Naive thymus-derived CD8-positive, alpha-beta T cell (primary cell): ENCODE data around the gene ZNF469. TPM values are rescaled to one million over a fixed set of nuclear protein-coding genes. Genes with fewer than 3 reads are reported as not detected.
"Not testable (repeated sequence)": the region's sequence is repeated elsewhere in the genome, so short reads cannot be mapped to it uniquely, and the experiment has no call there.

ENCODE experiments used
- ATAC-seq, 2 donors: fragments of 150-1000 bp; cut with Tn5 transposase in 1 of 2; sonication (Bioruptor Pico), chemical (Tn5 transposase) in 1 of 2; 1 replicate in 1 of 2; 2 replicates in 1 of 2; pipeline ENCODE4 v1.10.0; 2021; ENCODE audit warnings: mild to moderate bottlenecking in 2 of 2, moderate library complexity in 2 of 2
- POLR2A ChIA-PET: fragments of 350-600 bp; sonication (Branson Sonifier 250); formaldehyde crosslinking; loops from one replicate; lab custom pipeline; 2021; ENCODE audit warnings: antibody characterized with exemption; lab: Charles Lee
- DNase-seq, 10 donors: peaks; one replicate each; pipeline versions ENCODE4 v3.0.0 to v3.0.0-alpha.2; 2020 to 2022
- H3K27ac Mint-ChIP-seq, 10 donors: one replicate each; pipeline ENCODE4 v1.8.0; 2020 to 2022; ENCODE audit warnings: mild to moderate bottlenecking in 10 of 10, mixed read lengths in 10 of 10, moderate library complexity in 4 of 10, inconsistent platforms in 1 of 10
- H3K27me3 Mint-ChIP-seq, 5 donors: one replicate each; pipeline ENCODE4 v1.8.0; 2021 to 2022; ENCODE audit warnings: mixed read lengths in 5 of 5
- H3K36me3 Mint-ChIP-seq, 3 donors: one replicate each; pipeline ENCODE4 v1.8.0; 2020 to 2022; ENCODE audit warnings: mixed read lengths in 3 of 3, mild to moderate bottlenecking in 2 of 3, inconsistent platforms in 1 of 3
- H3K4me1 Mint-ChIP-seq, 4 donors: one replicate each; pipeline ENCODE4 v1.8.0; 2021 to 2022; ENCODE audit warnings: mixed read lengths in 4 of 4
- H3K4me3 Mint-ChIP-seq, 10 donors: one replicate each; pipeline ENCODE4 v1.8.0; 2020 to 2022; ENCODE audit warnings: mild to moderate bottlenecking in 10 of 10, mixed read lengths in 10 of 10, moderate library complexity in 6 of 10, inconsistent platforms in 1 of 10
- H3K9me3 Mint-ChIP-seq, 9 donors: one replicate each; pipeline ENCODE4 v1.8.0; 2020 to 2022; ENCODE audit warnings: mixed read lengths in 9 of 9, mild to moderate bottlenecking in 3 of 9, inconsistent platforms in 1 of 9, moderate library complexity in 1 of 9
- polyA plus RNA-seq, 3 donors: library from polyadenylated mRNA; unstranded; fragments of 300-500 nt; fragmentation: Illumina TruSeq; gene quantifications; one replicate each; pipeline ENCODE4 v1.2.3, GENCODE V29; 2021
- total RNA-seq, 8 experiments: library from RNA in 2 of 8; stranded (reverse) in 2 of 8; gene quantifications; one replicate each; pipeline ENCODE4 v1.2.3 and lab custom pipeline; 2021 to 2026

The ZNF469 gene
- total and polyA plus RNA-seq, 5 experiments from 2014 or later, result 0.01 to 2.1 (median 0.10) TPM

DNA sequence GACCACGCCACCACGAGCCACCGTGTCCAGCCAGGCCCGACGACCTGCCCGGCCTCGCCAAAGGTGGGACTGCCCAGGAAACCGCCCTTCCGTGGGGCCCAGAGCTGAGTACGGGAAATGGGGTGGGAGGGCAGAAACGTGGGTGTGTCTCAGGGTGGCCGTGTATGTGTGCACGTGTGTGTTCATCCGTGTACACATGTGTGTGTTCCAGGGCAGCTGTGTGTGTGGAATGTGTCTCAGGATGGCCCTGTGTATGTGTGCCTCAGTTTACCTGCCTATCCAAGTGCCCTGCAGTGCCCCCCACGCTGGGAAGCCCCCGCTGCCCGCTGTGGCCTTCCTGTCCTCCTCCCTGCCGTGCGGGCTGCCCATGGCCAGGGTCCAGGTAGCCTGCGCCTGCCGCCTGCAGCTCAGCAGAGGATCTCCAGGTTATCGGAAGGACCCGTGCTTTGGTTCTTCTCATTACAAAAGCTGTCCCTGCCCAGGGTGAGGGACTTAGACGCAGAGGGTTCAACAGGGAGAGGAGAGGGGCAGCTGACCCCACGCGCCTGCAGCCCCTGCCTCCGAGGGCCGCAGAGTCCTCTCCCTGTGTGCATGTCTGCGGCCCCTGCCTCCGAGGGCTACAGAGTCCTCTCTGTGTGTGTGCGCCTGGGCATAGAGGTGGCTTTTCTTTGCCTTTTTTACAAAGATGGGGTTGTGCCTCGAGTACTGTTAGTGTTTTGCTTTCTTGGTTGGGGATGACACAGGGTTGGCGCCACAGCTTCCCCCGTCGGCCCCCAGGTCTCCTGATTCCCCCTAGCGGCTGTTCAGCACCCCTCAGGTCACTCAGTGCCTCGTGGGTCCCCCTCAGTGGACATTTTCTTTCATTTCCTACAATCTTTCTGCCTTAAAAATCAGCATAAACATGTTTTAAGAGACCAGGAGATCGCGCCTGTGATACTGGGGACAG is 23.6 kb downstream of the ZNF469 start:
- H3K36me3 Mint-ChIP-seq, result no peaks in the 10 kb centered on the region
- POLR2A ChIA-PET, result no interaction called here
- peak overlapping the region in 2 of 10 donors; percentile 11 to 22 for H3K27ac Mint-ChIP-seq

GRCh38 chr16:88407042-88407420 is 24.3 kb downstream of the ZNF469 start:
- no peaks in the 10 kb centered on the region for H3K9me3 Mint-ChIP-seq
- peaks cover 0 to 8% (median 6%) of the 10 kb centered on the region in 4 donors for H3K4me1 Mint-ChIP-seq
- DNase-seq (no peak), ATAC-seq (no peak)
- POLR2A ChIA-PET, result no interaction called here
- no peak overlapping the region for H3K4me3 Mint-ChIP-seq
- no peaks in the 10 kb centered on the region for H3K36me3 Mint-ChIP-seq
- H3K27me3 Mint-ChIP-seq, result peaks cover 0 to 1% (median 0%) of the 10 kb centered on the region in 5 donors
- H3K27ac Mint-ChIP-seq, result peak overlapping the region in 1 of 10 donors; percentile 22

More for the DNA sequence above, 23.6 kb downstream of the ZNF469 start:
- Mint-ChIP-seq H3K27me3 (peaks cover 0 to 1% (median 0%) of the 10 kb centered on the region in 5 donors), H3K9me3 (no peaks in the 10 kb centered on the region), H3K4me1 (peaks cover 0 to 8% (median 6%) of the 10 kb centered on the region in 4 donors), H3K4me3 (no peak overlapping the region)
- ATAC-seq (no peak), DNase-seq (no peak)

DNA sequence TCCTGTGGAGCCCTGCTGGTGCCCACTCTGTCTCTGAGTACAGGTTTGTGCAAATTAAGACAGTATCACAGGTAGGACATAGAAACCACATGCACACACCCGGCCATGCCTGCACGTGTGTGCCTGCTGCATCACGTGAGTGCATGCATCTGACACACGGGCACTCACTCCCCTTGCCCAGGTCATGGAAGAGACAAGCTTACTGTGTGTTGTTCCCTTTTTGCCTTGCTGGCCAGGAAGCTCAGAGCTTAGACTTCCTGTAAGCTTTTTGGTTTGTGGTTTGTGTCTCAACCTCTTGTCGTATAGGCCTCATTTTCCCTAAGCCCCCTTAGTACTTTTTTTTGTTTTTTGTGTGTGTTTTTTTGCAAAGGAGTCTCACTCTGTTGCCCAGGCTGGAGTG is 25.0 kb downstream of the ZNF469 start:
- ATAC-seq, result no peak
- DNase-seq, result no peak
- no peak overlapping the region for H3K4me3 Mint-ChIP-seq

DNA sequence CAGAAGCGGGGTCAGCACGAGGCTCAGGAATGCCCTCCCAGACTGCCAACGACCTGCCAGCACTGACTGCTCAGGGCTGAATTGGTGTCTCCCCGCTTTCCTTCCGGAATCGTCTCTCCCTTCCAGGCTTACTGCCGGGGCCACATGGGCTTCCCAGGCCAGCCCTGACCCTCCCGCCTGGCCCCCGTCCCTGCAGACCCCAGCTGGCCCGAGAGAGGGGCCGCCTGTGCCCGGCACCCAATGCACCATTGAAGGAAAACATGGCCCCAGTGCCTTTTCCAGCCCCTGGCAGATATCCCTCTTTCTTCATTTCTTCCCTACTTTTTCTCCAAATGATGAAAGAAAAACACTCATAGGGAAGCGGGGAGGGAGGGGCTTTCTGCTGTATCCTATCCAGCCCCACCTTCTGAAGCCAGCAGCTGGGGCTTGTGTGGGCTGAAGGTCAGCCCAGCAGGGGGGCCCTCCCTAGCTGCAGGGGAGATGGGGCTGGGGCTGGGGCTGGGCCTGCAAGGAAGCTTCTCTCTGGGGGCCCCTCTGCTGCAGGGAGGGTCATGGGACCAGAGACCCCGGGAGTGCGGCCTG is 25.9 kb downstream of the ZNF469 start:
- H3K9me3 Mint-ChIP-seq, result no peaks in the 10 kb centered on the region
- no peak for ATAC-seq
- H3K27me3 Mint-ChIP-seq, result peaks cover 0 to 2% (median 0%) of the 10 kb centered on the region in 5 donors
- no peak overlapping the region for H3K27ac Mint-ChIP-seq
- DNase-seq, result no peak
- H3K4me3 Mint-ChIP-seq, result no peak overlapping the region
- H3K4me1 Mint-ChIP-seq, result peaks cover 0 to 8% (median 6%) of the 10 kb centered on the region in 4 donors
- POLR2A ChIA-PET, result no interaction called here
- H3K36me3 Mint-ChIP-seq, result no peaks in the 10 kb centered on the region

More for the DNA sequence above, 25.0 kb downstream of the ZNF469 start:
- Mint-ChIP-seq H3K27me3 (peaks cover 0 to 1% (median 0%) of the 10 kb centered on the region in 5 donors), H3K27ac (peak overlapping the region in 5 of 10 donors; percentile 19 to 71 (median 65)), H3K9me3 (no peaks in the 10 kb centered on the region), H3K4me1 (peaks cover 0 to 8% (median 6%) of the 10 kb centered on the region in 4 donors), H3K36me3 (no peaks in the 10 kb centered on the region)
- POLR2A ChIA-PET, result no interaction called here

DNA sequence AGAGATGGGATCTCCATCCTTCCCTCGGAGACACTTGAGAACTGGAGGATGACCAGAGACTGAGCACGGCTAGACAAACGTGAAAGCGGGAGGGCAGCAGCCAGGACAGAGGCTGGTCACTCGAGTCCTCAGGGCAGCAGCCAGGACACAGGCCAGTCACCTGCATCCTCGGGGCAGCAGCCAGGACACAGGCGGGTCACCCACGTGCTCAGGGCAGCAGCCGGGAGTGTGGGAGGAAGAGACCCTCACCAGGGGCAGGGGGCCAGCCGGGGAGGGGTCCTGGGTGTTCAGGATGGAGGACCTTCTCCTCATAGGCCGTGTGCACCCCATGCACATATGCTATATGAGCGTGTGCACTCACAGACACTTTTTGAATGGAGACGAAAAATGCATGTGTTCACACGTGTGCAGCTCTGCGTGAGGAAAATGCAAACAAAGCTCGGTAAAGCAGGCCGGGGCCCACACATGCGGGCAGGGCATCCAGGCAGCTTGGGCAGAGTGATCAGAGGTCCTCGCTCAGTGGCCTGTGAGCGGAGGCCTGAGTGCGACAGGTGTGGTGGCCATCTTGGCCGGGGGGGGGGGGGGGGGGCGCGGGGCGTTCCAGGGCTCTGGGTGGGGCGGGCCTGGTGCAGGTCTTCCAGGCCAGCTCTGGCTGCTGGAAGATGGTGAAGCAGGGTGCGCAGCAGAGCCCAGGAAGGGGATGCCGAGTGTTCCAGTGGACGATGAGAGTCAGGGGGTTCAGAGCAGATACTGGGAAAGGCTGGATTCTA is 26.7 kb downstream of the ZNF469 start:
- Mint-ChIP-seq H3K4me1 (peaks cover 0 to 8% (median 6%) of the 10 kb centered on the region in 4 donors), H3K9me3 (no peaks in the 10 kb centered on the region), H3K27me3 (peaks cover 0 to 2% (median 0%) of the 10 kb centered on the region in 5 donors), H3K36me3 (no peaks in the 10 kb centered on the region), H3K27ac (peak overlapping the region in 1 of 10 donors; percentile 58), H3K4me3 (no peak overlapping the region)
- POLR2A ChIA-PET, result no interaction called here
- no peak for DNase-seq
- no peak for ATAC-seq

GRCh38 chr16:88410297-88410968 is 27.7 kb downstream of the ZNF469 start:
- ATAC-seq, H3K9me3 Mint-ChIP-seq, DNase-seq, H3K27me3 Mint-ChIP-seq, H3K4me3 Mint-ChIP-seq, POLR2A ChIA-PET, H3K36me3 Mint-ChIP-seq, H3K4me1 Mint-ChIP-seq: not testable (repeated sequence)
- peak overlapping the region in 1 of 10 donors; percentile 58 for H3K27ac Mint-ChIP-seq

DNA sequence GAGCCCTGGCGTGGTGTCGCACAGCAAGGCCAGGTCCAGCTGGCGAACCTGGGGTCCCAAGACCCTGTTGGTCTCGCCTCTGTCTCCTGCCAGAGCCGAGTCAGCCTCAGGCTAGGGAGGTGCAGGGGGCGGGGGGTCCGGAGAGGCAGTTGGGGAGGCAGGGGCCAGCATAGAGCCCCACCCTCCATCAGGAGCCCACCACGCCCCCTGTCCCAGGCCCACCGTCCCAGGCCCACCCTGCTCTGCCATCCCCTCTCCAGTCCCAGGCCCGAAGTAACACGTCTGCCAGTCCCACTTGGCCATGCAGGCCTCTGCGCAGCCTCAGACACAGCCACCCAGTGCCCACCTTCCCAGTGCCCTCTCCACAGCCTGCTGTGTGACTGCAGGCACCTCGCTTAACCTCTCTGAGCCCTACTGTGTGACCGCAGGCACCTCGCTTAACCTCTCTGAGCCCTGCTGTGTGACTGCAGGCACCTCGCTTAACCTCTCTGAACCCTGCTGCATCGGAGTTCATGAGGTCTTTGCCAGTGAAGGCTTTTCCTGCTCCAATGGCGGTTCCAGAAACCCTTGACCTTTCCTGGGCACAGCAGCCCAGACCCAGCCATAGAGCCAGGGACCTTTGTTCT is 29.3 kb downstream of the ZNF469 start:
- Mint-ChIP-seq H3K9me3 (no peaks in the 10 kb centered on the region), H3K36me3 (no peaks in the 10 kb centered on the region), H3K4me3 (no peak overlapping the region)

DNA sequence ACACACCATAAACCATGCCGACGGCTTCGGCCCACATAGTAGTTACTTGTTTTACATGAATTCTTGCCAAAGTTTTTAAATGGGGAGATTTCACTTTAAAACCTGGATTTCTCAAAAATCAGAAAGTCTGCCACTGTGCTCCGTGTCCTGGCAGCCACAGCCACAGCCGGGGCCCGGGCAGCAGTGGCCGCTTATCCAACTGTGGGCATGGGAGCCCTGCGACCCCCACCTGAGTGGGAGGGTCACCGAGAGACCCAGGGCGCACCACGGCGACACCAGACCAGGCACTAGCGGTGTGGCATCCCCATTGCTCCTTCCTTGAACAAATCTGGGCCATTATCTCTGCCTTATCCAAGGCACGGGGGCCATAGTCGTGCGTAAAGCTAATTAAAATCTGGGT is 30.0 kb downstream of the ZNF469 start:
- H3K36me3 Mint-ChIP-seq, result no peaks in the 10 kb centered on the region
- H3K9me3 Mint-ChIP-seq, result no peaks in the 10 kb centered on the region
- peaks cover 0 to 9% (median 0%) of the 10 kb centered on the region in 5 donors for H3K27me3 Mint-ChIP-seq
- ATAC-seq (no peak), DNase-seq (no peak)
- H3K4me1 Mint-ChIP-seq, result peaks cover 0 to 6% (median 4%) of the 10 kb centered on the region in 4 donors
- H3K4me3 Mint-ChIP-seq, result no peak overlapping the region
- POLR2A ChIA-PET, result no interaction called here
- H3K27ac Mint-ChIP-seq, result no peak overlapping the region

More for the DNA sequence above, 29.3 kb downstream of the ZNF469 start:
- ATAC-seq (no peak), DNase-seq (no peak)
- H3K27ac Mint-ChIP-seq, result peak overlapping the region in 1 of 10 donors; percentile 31
- peaks cover 0 to 8% (median 6%) of the 10 kb centered on the region in 4 donors for H3K4me1 Mint-ChIP-seq
- POLR2A ChIA-PET, result no interaction called here
- H3K27me3 Mint-ChIP-seq, result peaks cover 0 to 9% (median 0%) of the 10 kb centered on the region in 5 donors

DNA sequence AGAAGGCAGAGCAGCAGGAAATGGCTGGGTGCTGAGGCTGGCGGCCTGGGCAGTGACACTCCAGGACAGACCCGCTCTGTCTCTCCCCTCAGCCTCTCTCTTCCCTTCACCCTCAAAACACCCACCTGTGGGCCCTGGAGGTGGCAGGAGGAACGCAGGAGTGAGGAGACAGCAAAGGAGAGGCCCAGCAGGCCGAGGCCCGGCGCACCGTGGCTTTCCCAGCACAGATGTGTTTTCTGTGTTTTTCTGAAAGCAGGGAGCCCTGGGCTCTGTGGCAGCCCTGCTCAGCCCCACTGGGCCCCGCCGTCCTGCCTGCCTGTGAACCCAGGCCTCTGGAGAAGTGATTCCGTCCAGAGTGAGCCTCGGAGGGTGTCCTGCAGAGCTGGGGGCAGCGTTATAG is 30.5 kb downstream of the ZNF469 start:
- Mint-ChIP-seq H3K36me3 (no peaks in the 10 kb centered on the region), H3K27me3 (peaks cover 0 to 9% (median 0%) of the 10 kb centered on the region in 5 donors), H3K4me3 (no peak overlapping the region), H3K27ac (no peak overlapping the region), H3K4me1 (peaks cover 0 to under 1% (median under 1%) of the 10 kb centered on the region in 4 donors), H3K9me3 (no peaks in the 10 kb centered on the region)
- ATAC-seq (no peak), DNase-seq (no peak)
- POLR2A ChIA-PET, result no interaction called here

GRCh38 chr16:88413631-88414030 is 30.9 kb downstream of the ZNF469 start:
- no peak for DNase-seq
- Mint-ChIP-seq H3K4me1 (no peaks in the 10 kb centered on the region), H3K9me3 (no peaks in the 10 kb centered on the region), H3K27ac (no peak overlapping the region), H3K27me3 (peaks cover 0 to 12% (median 0%) of the 10 kb centered on the region in 5 donors), H3K36me3 (no peaks in the 10 kb centered on the region), H3K4me3 (no peak overlapping the region)
- POLR2A ChIA-PET, result no interaction called here
- no peak for ATAC-seq

DNA sequence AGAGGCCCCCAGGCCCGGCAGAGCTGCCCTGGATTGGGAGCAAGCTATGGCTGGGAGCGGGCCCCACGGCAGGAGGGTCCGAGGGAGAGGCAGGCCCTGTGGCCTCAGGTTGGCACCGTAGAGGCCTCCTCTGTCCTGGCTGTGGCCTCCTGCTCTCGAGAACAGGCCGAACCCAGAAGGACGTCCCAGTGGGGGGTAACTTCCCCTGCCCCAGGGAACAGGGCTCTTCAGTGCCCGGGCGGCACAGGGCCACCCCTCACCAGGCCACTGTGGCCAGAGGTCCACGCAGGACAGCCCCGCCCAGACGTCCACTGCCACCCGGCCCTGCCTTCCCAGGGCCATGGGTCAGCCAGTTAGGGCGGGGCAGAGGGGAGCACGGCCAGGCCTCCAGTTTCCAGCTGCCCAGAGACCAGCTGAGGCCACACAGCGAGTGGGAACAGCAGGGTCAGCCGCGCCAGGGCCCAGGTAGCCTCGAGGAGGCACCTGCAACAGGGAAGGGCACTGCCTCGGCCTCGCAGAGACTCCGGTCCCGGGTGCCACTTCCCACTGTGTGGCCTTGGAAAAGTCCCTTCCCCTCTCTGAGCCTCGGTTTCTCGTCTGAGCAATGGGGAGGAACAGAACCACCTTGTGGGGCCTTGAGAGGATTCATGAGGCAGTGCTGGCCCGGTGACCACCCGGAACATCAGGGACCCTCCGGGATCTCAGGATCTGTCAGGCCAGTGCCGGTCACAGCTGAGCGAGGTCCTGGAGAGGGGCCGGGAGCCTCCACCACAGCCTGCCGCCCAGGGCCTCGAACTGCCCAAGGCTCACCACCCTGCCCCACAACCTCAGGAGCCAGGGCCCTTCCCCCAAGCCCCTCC is 32.0 kb downstream of the ZNF469 start:
- ATAC-seq (no peak), DNase-seq (no peak)
- Mint-ChIP-seq H3K9me3 (no peaks in the 10 kb centered on the region), H3K4me1 (no peaks in the 10 kb centered on the region), H3K27me3 (peaks cover 0 to 15% (median 0%) of the 10 kb centered on the region in 5 donors), H3K27ac (no peak overlapping the region), H3K4me3 (no peak overlapping the region), H3K36me3 (no peaks in the 10 kb centered on the region)
- POLR2A ChIA-PET, result no interaction called here
